Measurements from ENCODE around the gene IFITM5.

IFITM5 gene

GRCh38 chr11:250274-250673 is 49.1 kb downstream of the IFITM5 start:
- H4K20me1 ChIP-seq (ENCODE audit: insufficient read depth, low read length) = no peaks in the 10 kb centered on the region
- TF ChIP-seq CTCF (IDR thresholded peaks at IDR 0.05; ENCODE audit: low read depth, low read length) (no peak), EZH2phosphoT487 (IDR thresholded peaks at IDR 0.05; ENCODE audit: low read depth) (no peak)
- H3K9me3 ChIP-seq (ENCODE audit: insufficient read depth, low read length) = no peaks in the 10 kb centered on the region
- H3K27ac ChIP-seq (ENCODE audit: low read length) = no peak overlapping the region
- H3K36me3 ChIP-seq (replicated peaks; ENCODE audit: low read depth, low read length) = peaks cover 59% of the 10 kb centered on the region
- no peak overlapping the region for H2AFZ ChIP-seq (ENCODE audit: low read depth, low read length)
- no peaks in the 10 kb centered on the region for H3K4me1 ChIP-seq (ENCODE audit: low read length)
- H3K9ac ChIP-seq (ENCODE audit: low read length) = no peak overlapping the region
- H3K27me3 ChIP-seq (ENCODE audit: low read depth, low read length) = no peaks in the 10 kb centered on the region
- H3K4me3 ChIP-seq (ENCODE audit: low read length) = no peak overlapping the region
- no peak overlapping the region for H3K4me2 ChIP-seq (ENCODE audit: low read length)
- H3K79me2 ChIP-seq (ENCODE audit: low read length) = no peaks in the 10 kb centered on the region

GRCh38 chr11:249062-249461 is 50.3 kb downstream of the IFITM5 start:
- no peak overlapping the region for H2AFZ ChIP-seq (ENCODE audit: low read depth, low read length)
- H3K9ac ChIP-seq (ENCODE audit: low read length) = no peak overlapping the region
- H3K36me3 ChIP-seq (replicated peaks; ENCODE audit: low read depth, low read length) = peaks cover 67% of the 10 kb centered on the region
- H3K4me3 ChIP-seq (ENCODE audit: low read length) = no peak overlapping the region
- TF ChIP-seq CTCF (IDR thresholded peaks at IDR 0.05; ENCODE audit: low read depth, low read length) = no peak
- no peak for TF ChIP-seq EZH2phosphoT487 (IDR thresholded peaks at IDR 0.05; ENCODE audit: low read depth)
- no peaks in the 10 kb centered on the region for H4K20me1 ChIP-seq (ENCODE audit: insufficient read depth, low read length)
- no peaks in the 10 kb centered on the region for H3K27me3 ChIP-seq (ENCODE audit: low read depth, low read length)
- H3K4me1 ChIP-seq (ENCODE audit: low read length) = no peaks in the 10 kb centered on the region
- no peak overlapping the region for H3K4me2 ChIP-seq (ENCODE audit: low read length)
- H3K79me2 ChIP-seq (ENCODE audit: low read length) = no peaks in the 10 kb centered on the region
- H3K9me3 ChIP-seq (ENCODE audit: insufficient read depth, low read length) = no peaks in the 10 kb centered on the region
- H3K27ac ChIP-seq (ENCODE audit: low read length) = no peak overlapping the region
